Ramos (cell line): Measurements from ENCODE around the gene CYP4F8.
"Not testable (repeated sequence)": the region's sequence is repeated elsewhere in the genome, so short reads cannot be mapped to it uniquely, and the experiment has no call there.

Experiments
- in situ Hi-C: fragments of 300-500 bp; cut with MboI; formaldehyde crosslinking; loops from one replicate; pipeline ENCODE4 v1.14.3; 2022; ENCODE audit warnings: low sequenced_read_pairs; ENCODE audit not compliant: unreplicated experiment

CYP4F8 gene

GRCh38 chr19:15641901-15642491, 27.0 kb downstream of the CYP4F8 start:
- in situ Hi-C loops = loop anchor here (25.0 kb wide), 1 partner anchor 770 kb away; no protein-coding TSS in a partner anchor

- in situ Hi-C loops = loop anchor here (25.0 kb wide), 1 partner anchor 769 kb away; no protein-coding TSS in a partner anchor
These were observed 27.8 kb downstream of the CYP4F8 start for GRCh38 chr19:15642807-15643206.

- in situ Hi-C loops = loop anchor here (25.0 kb wide), 1 partner anchor 769 kb away; no protein-coding TSS in a partner anchor
These were observed 28.4 kb downstream of the CYP4F8 start for GRCh38 chr19:15643387-15643786.

- in situ Hi-C loops = loop anchor here (25.0 kb wide), 1 partner anchor 768 kb away; no protein-coding TSS in a partner anchor
These were observed 29.2 kb downstream of the CYP4F8 start for GRCh38 chr19:15644066-15644741.

- in situ Hi-C loops = loop anchor here (25.0 kb wide), 1 partner anchor 767 kb away; no protein-coding TSS in a partner anchor
These were observed 29.8 kb downstream of the CYP4F8 start for GRCh38 chr19:15644816-15645215.

- in situ Hi-C loops = loop anchor here (25.0 kb wide), 1 partner anchor 763 kb away; no protein-coding TSS in a partner anchor
These were observed 34.5 kb downstream of the CYP4F8 start for GRCh38 chr19:15649526-15649925.

GRCh38 chr19:15650123-15650522, 35.1 kb downstream of the CYP4F8 start:
- in situ Hi-C loops = not testable (repeated sequence)

- in situ Hi-C loops = no loop called here
These were observed 36.8 kb downstream of the CYP4F8 start for GRCh38 chr19:15651791-15652190.

GRCh38 chr19:15652559-15653278, 37.7 kb downstream of the CYP4F8 start:
- in situ Hi-C loops = no loop called here

- in situ Hi-C loops = no loop called here
These were observed 41.4 kb downstream of the CYP4F8 start for GRCh38 chr19:15656467-15656866.

- in situ Hi-C loops = no loop called here
These were observed 48.2 kb downstream of the CYP4F8 start for GRCh38 chr19:15663247-15663646.

GRCh38 chr19:15666186-15666585, 51.2 kb downstream of the CYP4F8 start:
- in situ Hi-C loops = no loop called here

GRCh38 chr19:15666883-15667282, 51.9 kb downstream of the CYP4F8 start:
- in situ Hi-C loops = no loop called here

- in situ Hi-C loops = no loop called here
These were observed 54.4 kb downstream of the CYP4F8 start for GRCh38 chr19:15669440-15669839.

- in situ Hi-C loops = loop anchor here (5.0 kb wide), 1 partner anchor 107 kb away; no protein-coding TSS in a partner anchor
These were observed 54.9 kb downstream of the CYP4F8 start for GRCh38 chr19:15669891-15670290.

GRCh38 chr19:15671237-15671821, 56.3 kb downstream of the CYP4F8 start:
- in situ Hi-C loops = loop anchor here (5.0 kb wide), 1 partner anchor 106 kb away; no protein-coding TSS in a partner anchor

GRCh38 chr19:15671891-15672579, 57.0 kb downstream of the CYP4F8 start:
- in situ Hi-C loops = loop anchor here (5.0 kb wide), 1 partner anchor 105 kb away; no protein-coding TSS in a partner anchor

- in situ Hi-C loops = loop anchor here (5.0 kb wide), 1 partner anchor 105 kb away; no protein-coding TSS in a partner anchor
These were observed 57.7 kb downstream of the CYP4F8 start, which contains the start of gene CYP4F12 for GRCh38 chr19:15672580-15673175. TSS of gene CYP4F12 (plus strand) at chr19:15673087. CDS start at chr19:15673530, 443 bp downstream.

- in situ Hi-C loops = loop anchor here (5.0 kb wide), 1 partner anchor 104 kb away; no protein-coding TSS in a partner anchor
These were observed 58.2 kb downstream of the CYP4F8 start for GRCh38 chr19:15673176-15673654.
